GM12878 (cell line): ENCODE data around the gene RHBDF2. TPM values are rescaled to one million over a fixed set of nuclear protein-coding genes. Genes with fewer than 3 reads are reported as not detected.

Experiments used
- ATAC-seq: fragments of 200-7000 bp; cut with Tn5 transposase; 3 replicates; pipeline ENCODE4 v1.9.1; 2020; ENCODE audit warnings: mild to moderate bottlenecking, moderate library complexity
- BruUV-seq: library from RNA; stranded (reverse); fragments of 400-500 nt; replicated peaks from 2 replicates; lab custom pipeline; 2021; lab: Mats Ljungman, UMichigan
- CTCF ChIA-PET: fragments of 300-600 bp; sonication (Branson Sonifier 250); formaldehyde crosslinking; extraction: SDS; loops from one replicate; lab custom pipeline; 2021; ENCODE audit warnings: inconsistent platforms; lab: Yijun Ruan, JAX
- POLR2A ChIA-PET: fragments of 350-600 bp; formaldehyde crosslinking; extraction: SDS; loops from one replicate; lab custom pipeline; 2021; ENCODE audit warnings: inconsistent platforms; lab: Charles Lee
- RAD21 ChIA-PET: fragments of 300-600 bp; sonication (Branson Sonifier 250); formaldehyde crosslinking; loops from one replicate; lab custom pipeline; 2023; ENCODE audit warnings: antibody characterized with exemption; ENCODE audit not compliant: unreplicated experiment; lab: Charles Lee
- SMC1A ChIA-PET: fragments of 300-600 bp; sonication (Branson Sonifier 250); formaldehyde crosslinking; loops from one replicate; lab custom pipeline; 2023; ENCODE audit not compliant: unreplicated experiment, uncharacterized antibody; lab: Charles Lee
- DNase-seq: peaks from one replicate; pipeline ENCODE4 v3.0.0-alpha.2; 2011; ENCODE audit warnings: low read depth, low spot score
- FAIRE-seq: peaks from 3 replicates; lab custom pipeline; 2011; peaks lifted over from hg19 to GRCh38; lab: Jason Lieb, UNC
- H2AFZ ChIP-seq: 2 replicates; pipeline ENCODE4 v1.6.0; 2011; ENCODE audit warnings: low read depth, low read length, control low read depth; ENCODE audit not compliant: control insufficient read depth
- H3K27ac ChIP-seq: 2 replicates; pipeline ENCODE4 v1.5.1; 2011; ENCODE audit warnings: control low read depth; ENCODE audit not compliant: control insufficient read depth, insufficient read depth
- H3K27me3 ChIP-seq, 2 experiments: replicated peaks in 1 of 2; 2 replicates each; pipeline versions ENCODE4 v1.6.0 to v1.6.1; 2011; ENCODE audit warnings: low read length in 1 of 2; ENCODE audit not compliant: control insufficient read depth in 2 of 2, insufficient read depth in 2 of 2
- H3K36me3 ChIP-seq, 2 experiments: 2 replicates each; pipeline ENCODE4 v1.5.1; 2011; ENCODE audit warnings: low read length in 1 of 2; ENCODE audit not compliant: control insufficient read depth in 2 of 2, insufficient read depth in 2 of 2
- H3K4me1 ChIP-seq: 2 replicates; pipeline ENCODE4 v1.6.1; 2011; ENCODE audit warnings: mild to moderate bottlenecking, low read length, moderate library complexity, mixed read lengths; ENCODE audit not compliant: control insufficient read depth, insufficient read depth
- H3K4me2 ChIP-seq: 2 replicates; pipeline ENCODE4 v1.6.0; 2011; ENCODE audit warnings: control low read depth; ENCODE audit not compliant: control insufficient read depth, insufficient read depth
- H3K4me3 ChIP-seq: fragments of 200-600 bp; sonication (generic); 2 replicates; pipeline ENCODE4 v1.5.1; 2016
- H3K79me2 ChIP-seq: 2 replicates; pipeline ENCODE4 v1.6.0; 2011; ENCODE audit warnings: low read length; ENCODE audit not compliant: control insufficient read depth, insufficient read depth
- H3K9ac ChIP-seq: 2 replicates; pipeline ENCODE4 v1.8.0; 2011; ENCODE audit warnings: low read length, control low read depth, mixed read lengths; ENCODE audit not compliant: control insufficient read depth, insufficient read depth
- H3K9me3 ChIP-seq: replicated peaks from 3 replicates; pipeline ENCODE4 v1.5.1; 2011; ENCODE audit warnings: mild to moderate bottlenecking, low read length; ENCODE audit not compliant: control insufficient read depth, insufficient read depth
- H4K20me1 ChIP-seq: 2 replicates; pipeline ENCODE4 v1.6.0; 2011; ENCODE audit not compliant: control insufficient read depth, insufficient read depth
- MEF2B ChIP-seq: fragments of 450-650 bp; IDR thresholded peaks from 2 replicates; pipeline ENCODE4 v1.6.1; 2018; ENCODE audit warnings: mild to moderate bottlenecking, moderate library complexity; ENCODE audit not compliant: partially characterized antibody, poor library complexity, severe bottlenecking
- SPI1 ChIP-seq: IDR thresholded peaks from 2 replicates; pipeline ENCODE4 v1.6.1; 2011; ENCODE audit warnings: low read depth, mild to moderate bottlenecking, low read length, moderate library complexity, borderline replicate concordance; ENCODE audit not compliant: insufficient read depth
- ZNF217 ChIP-seq: fragments of 450-650 bp; IDR thresholded peaks from 2 replicates; pipeline ENCODE4 v1.6.1; 2017; ENCODE audit warnings: antibody characterized with exemption, mild to moderate bottlenecking
- WGBS: methylation state at CpG from one replicate; pipeline ENCODE4 v1.1.6; 2016; ENCODE audit warnings: low lambda C conversion rate; ENCODE audit not compliant: insufficient replicate concordance, insufficient coverage; ENCODE audit errors: missing lambda C conversion rate; 5-methylcytosine and 5-hydroxymethylcytosine counted together
- in situ Hi-C: fragments of 300-500 bp; cut with MboI; formaldehyde crosslinking; loops from 9 replicates; pipeline ENCODE4 v1.14.3; 2018; ENCODE audit warnings: mixed read lengths
- intact Hi-C: fragments of 100-400 bp; cut with micrococcal nuclease; formaldehyde crosslinking; loops from one replicate; pipeline ENCODE4 v1.14.2; 2022; ENCODE audit not compliant: unreplicated experiment
- polyA plus RNA-seq, 11 experiments: library from polyadenylated mRNA; depleted of rRNA in 4 of 11; unstranded in 6 of 11; stranded (reverse) in 5 of 11; fragments of >200 nt; fragmentation: Nextera tagmentation in 4 of 11; fragmentation: Illumina TruSeq in 1 of 11; extraction: Ambion mirVana in 4 of 11; extraction: Trizol in 1 of 11; gene quantifications; 1 replicate in 1 of 11; 2 replicates in 10 of 11; pipeline versions ENCODE4 v1.2.1 to v1.2.3, GENCODE V29; 2011 to 2016; ENCODE audit warnings: inconsistent platforms in 2 of 11, missing spikeins in 2 of 11, low read depth in 1 of 11
- total RNA-seq, 4 experiments: library from RNA; depleted of rRNA in 3 of 4; stranded (reverse); fragments of >200 nt in 3 of 4; fragmentation: Illumina TruSeq in 1 of 4; extraction: Trizol in 1 of 4; gene quantifications; 2 replicates each; pipeline versions ENCODE4 v1.2.1 to v1.2.3, GENCODE V29; 2013 to 2021
- TF ChIP-seq, protein P1 (sequence below): IDR thresholded peaks from 2 replicates; pipeline ENCODE4 v1.6.1; 2012; ENCODE audit warnings: improper control_type of control experiment, low read depth, low read length; ENCODE audit not compliant: insufficient replicate concordance

The RHBDF2 gene
- total and polyA plus RNA-seq, 10 of the 15 experiments (the other 5 are each of a cell fraction or from before 2014, with no cell fraction given), result 0.97 to 43.0 (median 18.7) TPM

DNA sequence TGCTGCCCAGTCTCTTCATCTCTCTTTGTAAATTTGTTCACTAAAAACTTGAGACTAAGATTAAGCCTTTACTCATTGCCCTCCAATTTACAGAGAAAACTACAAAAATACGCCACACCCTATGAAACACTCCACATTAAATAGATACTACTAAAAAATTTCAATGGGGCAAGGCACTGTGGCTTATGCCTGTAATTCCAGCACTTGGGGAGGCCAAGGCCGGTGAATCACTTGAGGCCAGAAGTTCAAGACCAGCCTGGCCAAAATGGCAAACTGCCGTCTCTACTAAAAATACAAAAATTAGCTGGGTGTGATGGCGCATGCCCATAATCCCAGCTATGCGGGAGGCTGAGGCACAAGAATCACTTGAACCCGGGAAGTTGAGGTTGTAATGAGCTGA, 52.1 kb downstream of the RHBDF2 start (continued):
- TF ChIP-seq, protein P1, sequence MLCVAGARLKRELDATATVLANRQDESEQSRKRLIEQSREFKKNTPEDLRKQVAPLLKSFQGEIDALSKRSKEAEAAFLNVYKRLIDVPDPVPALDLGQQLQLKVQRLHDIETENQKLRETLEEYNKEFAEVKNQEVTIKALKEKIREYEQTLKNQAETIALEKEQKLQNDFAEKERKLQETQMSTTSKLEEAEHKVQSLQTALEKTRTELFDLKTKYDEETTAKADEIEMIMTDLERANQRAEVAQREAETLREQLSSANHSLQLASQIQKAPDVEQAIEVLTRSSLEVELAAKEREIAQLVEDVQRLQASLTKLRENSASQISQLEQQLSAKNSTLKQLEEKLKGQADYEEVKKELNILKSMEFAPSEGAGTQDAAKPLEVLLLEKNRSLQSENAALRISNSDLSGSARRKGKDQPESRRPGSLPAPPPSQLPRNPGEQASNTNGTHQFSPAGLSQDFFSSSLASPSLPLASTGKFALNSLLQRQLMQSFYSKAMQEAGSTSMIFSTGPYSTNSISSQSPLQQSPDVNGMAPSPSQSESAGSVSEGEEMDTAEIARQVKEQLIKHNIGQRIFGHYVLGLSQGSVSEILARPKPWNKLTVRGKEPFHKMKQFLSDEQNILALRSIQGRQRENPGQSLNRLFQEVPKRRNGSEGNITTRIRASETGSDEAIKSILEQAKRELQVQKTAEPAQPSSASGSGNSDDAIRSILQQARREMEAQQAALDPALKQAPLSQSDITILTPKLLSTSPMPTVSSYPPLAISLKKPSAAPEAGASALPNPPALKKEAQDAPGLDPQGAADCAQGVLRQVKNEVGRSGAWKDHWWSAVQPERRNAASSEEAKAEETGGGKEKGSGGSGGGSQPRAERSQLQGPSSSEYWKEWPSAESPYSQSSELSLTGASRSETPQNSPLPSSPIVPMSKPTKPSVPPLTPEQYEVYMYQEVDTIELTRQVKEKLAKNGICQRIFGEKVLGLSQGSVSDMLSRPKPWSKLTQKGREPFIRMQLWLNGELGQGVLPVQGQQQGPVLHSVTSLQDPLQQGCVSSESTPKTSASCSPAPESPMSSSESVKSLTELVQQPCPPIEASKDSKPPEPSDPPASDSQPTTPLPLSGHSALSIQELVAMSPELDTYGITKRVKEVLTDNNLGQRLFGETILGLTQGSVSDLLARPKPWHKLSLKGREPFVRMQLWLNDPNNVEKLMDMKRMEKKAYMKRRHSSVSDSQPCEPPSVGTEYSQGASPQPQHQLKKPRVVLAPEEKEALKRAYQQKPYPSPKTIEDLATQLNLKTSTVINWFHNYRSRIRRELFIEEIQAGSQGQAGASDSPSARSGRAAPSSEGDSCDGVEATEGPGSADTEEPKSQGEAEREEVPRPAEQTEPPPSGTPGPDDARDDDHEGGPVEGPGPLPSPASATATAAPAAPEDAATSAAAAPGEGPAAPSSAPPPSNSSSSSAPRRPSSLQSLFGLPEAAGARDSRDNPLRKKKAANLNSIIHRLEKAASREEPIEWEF, result no peak
- no peak for TF ChIP-seq ZNF217

DNA sequence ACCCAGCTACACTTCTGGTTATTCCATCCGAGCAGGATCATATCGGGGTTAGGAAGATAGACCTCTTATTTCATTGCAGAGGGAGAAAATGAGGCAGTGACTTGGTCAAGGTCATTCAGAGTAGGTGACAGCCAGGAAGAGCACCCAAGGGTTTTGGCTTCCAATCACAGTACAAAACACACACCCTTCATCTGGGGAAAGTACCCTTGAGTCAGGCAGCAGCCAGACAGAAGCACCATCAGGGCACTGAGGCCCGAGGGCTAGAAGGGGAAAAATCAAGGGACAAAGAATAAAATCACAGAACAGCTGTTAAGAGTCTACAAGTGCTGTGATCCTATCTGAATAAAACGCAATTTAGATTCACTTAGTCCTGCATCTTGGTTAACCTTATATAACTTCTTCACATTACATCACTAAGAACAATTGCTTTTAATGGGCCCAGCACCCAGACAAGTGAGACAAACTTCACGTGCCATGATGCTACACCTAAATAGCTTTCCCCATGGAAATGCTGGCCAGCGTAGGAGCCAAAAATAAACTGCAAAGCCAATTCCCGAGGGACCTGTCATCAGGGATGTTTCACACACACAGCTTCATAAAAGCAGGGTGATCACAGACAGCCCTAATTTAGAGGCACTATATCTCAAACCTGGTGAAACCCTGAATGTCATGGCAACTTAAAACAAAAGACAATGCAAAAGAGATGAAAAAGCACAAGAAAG, 53.1 kb downstream of the RHBDF2 start:
- ChIA-PET POLR2A (interaction anchor here (1.2 kb wide), 2 partner anchors 11 to 20 kb away, joined by 3 to 4 read pairs; no protein-coding TSS in a partner anchor), CTCF (interaction anchor here (0.7 to 4.6 kb wide), 8 partner anchors 9 to 75 kb away, joined by 3 to 22 read pairs (median 4); no protein-coding TSS in a partner anchor)
- BruUV-seq, result no TSS peak
- Histone ChIP-seq H3K9me3 (no peaks in the 10 kb centered on the region), H3K4me1 (peaks cover 44% of the 10 kb centered on the region)
- 58% methylated on average over 7 of the region's 7 CpGs for WGBS
- FAIRE-seq (peak; percentile 77), DNase-seq (no peak)
- TF ChIP-seq MEF2B (peak; percentile 65), SPI1 (no peak)
- TF ChIP-seq, all 136 proteins: peak for 1
- intact Hi-C loops, result no loop called here
- in situ Hi-C loops, result no loop called here
- H3K9ac ChIP-seq, result peak overlapping the region; percentile 14; the same call in 1 of the 2 replicates
- H4K20me1 ChIP-seq, result 0 out of 2 replicates have a peak, but pooled peaks cover 2% of the 10 kb centered on the region
- ATAC-seq, result peak; percentile 68
- H3K27ac ChIP-seq, result peak overlapping the region; percentile 50
- H3K79me2 ChIP-seq, result peaks cover 93% of the 10 kb centered on the region
- ChIA-PET SMC1A (interaction anchor here (0.7 to 1.9 kb wide), 5 partner anchors 10 to 51 kb away, joined by 3 to 14 read pairs (median 5); no protein-coding TSS in a partner anchor), RAD21 (interaction anchor here (1.2 to 1.5 kb wide), 2 partner anchors 11 to 39 kb away, joined by 3 to 5 read pairs; no protein-coding TSS in a partner anchor)
- peak overlapping the region; percentile 12; the same call in 1 of the 2 replicates for H3K4me3 ChIP-seq
- no peak overlapping the region for H2AFZ ChIP-seq
- H3K27me3 ChIP-seq, result no peaks in the 10 kb centered on the region
- H3K36me3 ChIP-seq, result no peaks in the 10 kb centered on the region
- peak overlapping the region; percentile 53 for H3K4me2 ChIP-seq
